CD4-positive, alpha-beta T cell treated with Interleukin-6 at 100 ng/mL for 8 hours (primary cell): ENCODE measurements around the gene PRDM16.

Experiments
- DNase-seq: peaks from one replicate; pipeline ENCODE4 v3.0.0-alpha.2; 2020; ENCODE audit warnings: mixed read lengths, low spot score

Gene PRDM16

DNA sequence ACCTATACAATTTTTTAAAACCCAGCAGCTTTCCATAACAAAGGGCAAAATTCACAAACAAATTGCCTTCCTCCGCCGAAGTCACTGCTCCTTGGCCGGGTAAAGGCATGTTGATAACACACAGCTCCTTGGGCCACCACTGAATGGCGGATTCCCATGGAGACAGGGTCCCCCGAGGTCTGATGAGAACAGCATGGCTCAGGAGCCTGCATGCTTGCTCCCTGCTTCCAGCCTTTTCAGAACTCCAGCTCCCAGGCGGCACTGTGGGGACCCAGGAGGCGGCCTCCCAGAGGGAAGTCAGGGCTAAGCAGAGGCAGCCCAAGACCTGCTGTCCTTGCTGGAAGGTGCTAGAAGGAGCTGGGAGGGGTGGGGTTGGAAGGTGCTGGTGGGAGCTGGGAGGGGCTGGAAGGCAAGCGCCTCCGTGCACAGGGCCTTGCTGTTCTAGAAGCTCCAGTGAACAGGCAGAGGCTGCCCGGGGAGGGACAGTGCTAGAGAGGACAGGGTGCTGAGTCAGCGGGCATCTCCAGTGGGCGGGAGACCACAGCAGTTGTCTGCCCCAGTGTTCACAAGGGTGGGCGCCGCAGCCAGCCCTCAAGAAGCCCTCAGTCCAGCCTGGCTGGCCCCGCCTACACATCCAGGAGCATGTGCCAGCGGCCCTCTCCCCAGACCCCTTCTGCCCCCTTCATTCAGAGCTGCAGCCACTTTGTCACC lies 35.1 kb downstream of the PRDM16 start:
- no peak for DNase-seq

DNA sequence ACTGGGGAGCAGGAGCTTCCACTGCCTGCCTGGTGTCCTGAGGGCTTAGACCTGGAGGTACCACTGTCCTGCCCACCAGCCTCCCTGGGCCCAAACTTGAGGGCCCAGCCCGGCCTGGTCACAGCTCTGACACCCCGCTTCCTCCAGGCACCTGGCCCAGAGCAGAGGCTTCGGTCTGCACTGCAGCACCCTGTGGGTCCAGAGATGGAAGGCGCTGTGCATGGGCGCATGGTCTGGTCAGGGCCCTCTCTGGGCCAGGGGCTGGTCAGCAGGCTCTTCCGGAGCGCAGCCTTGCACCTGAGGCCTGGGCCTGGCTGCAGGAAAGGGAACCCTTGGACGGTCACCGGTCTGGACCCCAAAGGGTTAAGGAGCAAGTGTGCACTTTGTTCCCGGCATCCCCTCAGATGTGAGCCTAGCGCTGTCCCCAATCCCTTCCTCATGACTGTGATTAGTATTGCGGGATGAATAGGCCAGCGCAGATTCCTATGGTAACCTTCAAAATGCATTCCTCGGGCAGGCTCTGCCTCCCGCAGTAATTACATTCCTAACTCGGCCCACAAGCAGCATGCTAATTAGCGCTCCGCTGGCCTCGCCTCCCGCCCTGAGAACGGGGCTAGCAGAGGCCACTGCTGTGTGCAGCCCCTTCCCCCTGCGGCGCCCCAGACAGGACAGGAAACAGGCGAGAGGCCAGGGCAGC lies 36.3 kb downstream of the PRDM16 start:
- DNase-seq = no peak

DNA sequence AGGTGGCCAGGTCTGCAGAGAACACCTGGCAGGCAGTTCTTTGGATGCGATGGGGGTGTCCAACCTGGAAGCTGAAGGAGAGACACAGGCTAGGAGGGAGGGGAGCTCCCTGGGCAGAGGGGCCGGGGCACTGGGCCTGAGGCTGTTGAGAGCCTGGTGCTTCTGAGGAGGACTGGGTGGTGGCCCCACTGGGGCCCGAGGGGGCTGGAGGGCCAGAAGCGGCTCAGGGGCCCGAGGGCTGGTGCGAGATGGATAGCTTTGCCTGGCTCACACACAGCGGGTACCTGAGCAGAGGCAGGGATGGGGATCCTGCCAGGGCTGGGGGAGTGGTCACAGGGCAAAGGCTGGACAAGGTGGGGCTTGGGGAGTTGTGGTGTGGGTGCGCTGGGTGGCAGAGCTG lies 37.2 kb downstream of the PRDM16 start:
- DNase-seq = no peak

DNA sequence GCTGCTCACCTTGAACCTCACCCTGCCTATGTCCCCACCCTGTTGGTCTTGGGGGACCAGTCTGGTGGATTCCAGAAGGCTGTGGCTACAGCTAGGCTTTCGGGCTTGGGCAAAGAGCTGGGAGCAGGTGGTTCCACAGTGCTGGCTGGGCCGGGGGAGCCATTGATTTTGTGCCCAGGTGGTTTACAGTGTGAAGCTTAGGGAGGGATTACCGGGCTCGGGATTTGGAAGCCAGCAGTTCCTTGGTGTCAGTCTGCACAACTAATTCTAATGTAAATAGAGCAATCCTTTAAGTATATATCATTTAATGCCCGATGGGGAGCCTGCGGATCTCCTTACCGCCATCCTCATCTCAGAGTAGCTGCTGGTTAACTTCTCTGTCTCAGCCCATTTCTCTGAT lies 38.2 kb downstream of the PRDM16 start:
- no peak for DNase-seq

DNA sequence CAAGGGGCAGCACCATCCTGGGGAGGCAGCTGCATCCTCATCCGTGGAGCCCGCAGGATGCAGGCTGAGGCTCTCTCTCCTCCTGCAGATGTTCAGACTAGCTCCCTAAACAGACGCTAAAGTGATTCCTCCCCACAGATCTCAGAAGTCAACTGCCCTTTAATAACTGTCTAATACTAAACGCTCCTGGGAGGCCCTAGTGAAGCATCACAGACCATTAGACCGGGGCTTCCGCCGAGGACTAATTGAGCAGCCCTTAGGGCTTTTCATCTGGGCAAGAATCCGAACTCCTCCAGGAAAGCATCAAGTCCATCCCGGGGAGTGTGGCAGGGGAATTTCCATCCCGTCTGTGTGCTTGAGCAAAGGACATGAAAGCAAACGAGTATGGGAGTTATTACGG lies 40.4 kb downstream of the PRDM16 start:
- no peak for DNase-seq

DNA sequence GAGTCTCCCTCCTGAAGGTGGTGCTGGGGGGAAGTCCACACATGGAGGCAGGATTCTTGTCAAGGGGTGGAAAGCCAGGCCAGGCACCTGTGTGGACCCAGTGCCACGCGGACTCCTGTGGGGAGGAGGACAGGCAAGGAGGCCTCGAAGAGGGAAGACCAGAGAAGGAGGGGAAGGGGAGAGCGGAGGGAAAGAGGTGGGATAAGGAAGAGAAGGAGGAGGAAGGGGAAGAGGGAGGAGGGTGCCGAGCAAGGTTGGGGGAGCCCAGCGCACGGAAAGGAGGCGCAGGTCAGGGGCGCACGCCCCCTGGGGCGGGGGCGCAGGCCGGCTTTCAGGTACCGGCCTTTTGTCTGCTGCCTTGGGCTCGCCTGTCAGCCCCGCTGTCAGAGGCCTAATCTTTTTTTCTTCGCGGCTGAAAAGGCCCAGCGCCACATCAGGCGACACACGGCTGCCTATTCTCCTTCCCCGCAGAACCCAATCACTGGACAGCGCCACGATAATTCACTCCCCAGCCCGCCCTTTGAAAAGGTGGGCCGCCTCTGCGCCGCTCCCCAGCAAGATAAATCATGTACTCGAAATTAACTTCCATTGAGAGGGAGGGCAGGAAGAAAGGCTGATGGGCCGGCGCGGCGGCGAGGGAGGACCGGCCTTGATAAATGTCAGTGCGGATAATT lies 42.5 kb downstream of the PRDM16 start:
- DNase-seq = no peak

DNA sequence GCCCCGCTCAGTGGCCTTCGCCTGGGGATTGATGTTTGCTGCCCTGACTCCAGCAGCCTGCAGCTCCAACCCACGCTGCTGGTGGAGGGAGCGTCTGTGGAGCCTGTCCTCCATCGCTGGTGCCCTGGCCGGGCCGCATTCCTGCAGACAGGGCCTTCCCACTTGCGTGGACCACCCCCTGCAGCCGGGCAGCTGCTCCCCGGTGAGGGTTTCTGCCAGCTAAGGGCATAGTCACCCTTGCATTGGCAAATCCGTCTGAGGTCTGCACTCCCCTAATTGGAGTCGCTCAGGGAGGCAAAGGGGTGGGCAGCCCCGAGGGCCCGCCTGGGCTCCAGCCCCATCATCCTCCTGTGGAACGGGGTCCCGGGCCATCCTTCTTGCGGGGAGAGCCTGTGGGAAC lies 43.5 kb downstream of the PRDM16 start:
- no peak for DNase-seq

DNA sequence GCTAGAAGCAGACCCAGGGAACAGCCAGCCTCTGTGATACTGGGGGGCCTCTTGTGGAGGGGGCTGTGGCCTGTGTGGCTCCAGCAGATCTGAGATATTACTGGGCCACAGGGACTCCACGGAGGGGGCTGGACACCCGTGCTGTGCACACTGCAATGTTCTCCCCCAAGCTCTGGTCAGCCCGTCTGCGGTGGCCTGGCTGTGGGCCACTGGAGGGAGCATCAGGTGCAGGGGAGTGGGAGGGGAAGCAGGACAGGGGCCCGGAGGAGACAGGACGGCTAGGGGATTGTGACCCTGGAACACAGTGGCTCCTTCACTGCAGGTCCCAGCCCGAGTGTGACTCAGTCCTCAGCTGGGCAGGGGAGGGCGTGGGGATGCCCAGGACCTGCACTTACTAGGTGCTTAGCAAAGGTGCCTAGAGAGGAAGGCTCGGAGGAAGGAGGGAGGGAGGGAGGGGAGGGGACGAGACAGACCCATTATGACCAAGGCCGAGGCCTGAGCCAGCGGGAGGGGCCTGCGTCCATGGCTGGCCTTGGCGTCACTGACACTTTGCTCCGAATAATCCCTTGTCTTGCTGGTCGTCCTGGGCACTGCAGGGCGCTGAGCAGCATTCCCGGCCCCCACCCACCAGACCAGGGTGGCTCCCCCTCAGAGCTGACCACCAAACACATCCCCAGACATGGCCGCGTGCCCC lies 44.2 kb downstream of the PRDM16 start:
- no peak for DNase-seq

DNA sequence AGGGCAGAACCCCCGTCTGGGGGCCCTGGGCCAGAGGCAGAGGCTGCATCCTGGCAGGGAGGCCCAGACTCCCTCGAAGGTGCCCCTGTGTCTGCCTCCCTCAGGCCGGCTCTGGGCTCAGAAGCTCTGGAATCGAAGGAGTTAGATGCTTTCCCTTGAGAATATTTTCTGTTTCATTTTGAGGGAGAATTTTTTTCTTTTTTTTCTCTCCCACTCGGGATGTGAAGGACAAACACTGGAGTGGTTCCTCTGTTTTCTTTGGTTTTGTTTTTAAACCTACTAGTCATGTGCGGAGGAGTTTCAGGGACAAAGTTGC lies 44.7 kb downstream of the PRDM16 start:
- no peak for DNase-seq

DNA sequence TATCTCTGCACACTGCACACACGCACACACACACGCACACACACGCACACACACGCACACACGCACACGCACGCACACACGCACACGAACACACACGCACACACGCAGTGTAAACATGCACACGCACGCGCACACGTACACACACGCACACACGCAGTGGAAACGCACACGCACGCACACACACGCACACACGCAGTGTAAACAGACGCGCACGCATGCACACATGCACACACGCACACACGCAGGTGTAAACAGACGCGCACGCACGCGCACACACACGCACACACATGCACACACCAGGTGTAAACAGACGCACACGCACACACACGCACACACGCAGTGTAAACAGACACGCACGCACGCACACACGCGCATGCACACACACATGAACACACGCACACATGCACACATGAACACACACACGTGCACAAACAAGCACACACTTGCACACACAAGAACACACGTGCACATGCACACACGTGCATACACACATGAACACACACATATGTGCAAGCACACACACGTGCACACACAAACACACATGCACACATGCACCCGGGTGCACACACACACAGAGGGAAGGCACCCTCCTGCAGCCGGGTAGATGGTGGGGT lies 45.2 kb downstream of the PRDM16 start:
- no peak for DNase-seq

DNA sequence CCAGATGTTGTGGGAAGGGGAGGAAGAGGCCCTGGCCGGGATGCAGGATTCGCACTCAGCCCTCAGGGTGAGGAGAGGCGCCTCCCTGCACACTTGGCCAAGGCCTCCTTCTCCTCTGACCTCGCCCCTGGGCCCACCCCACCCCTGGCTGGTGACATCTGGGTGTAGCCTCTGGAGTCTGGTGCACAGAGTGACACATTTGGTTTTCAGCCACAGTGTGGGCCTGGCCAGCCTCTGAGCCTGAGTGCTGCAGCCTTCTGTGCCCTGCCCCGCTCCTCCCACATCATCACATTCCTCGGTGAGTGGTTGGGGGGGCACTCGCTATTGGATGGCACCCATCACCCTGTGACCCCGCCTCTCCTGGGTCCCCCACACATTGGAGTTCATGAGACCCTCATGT lies 45.8 kb downstream of the PRDM16 start:
- no peak for DNase-seq

DNA sequence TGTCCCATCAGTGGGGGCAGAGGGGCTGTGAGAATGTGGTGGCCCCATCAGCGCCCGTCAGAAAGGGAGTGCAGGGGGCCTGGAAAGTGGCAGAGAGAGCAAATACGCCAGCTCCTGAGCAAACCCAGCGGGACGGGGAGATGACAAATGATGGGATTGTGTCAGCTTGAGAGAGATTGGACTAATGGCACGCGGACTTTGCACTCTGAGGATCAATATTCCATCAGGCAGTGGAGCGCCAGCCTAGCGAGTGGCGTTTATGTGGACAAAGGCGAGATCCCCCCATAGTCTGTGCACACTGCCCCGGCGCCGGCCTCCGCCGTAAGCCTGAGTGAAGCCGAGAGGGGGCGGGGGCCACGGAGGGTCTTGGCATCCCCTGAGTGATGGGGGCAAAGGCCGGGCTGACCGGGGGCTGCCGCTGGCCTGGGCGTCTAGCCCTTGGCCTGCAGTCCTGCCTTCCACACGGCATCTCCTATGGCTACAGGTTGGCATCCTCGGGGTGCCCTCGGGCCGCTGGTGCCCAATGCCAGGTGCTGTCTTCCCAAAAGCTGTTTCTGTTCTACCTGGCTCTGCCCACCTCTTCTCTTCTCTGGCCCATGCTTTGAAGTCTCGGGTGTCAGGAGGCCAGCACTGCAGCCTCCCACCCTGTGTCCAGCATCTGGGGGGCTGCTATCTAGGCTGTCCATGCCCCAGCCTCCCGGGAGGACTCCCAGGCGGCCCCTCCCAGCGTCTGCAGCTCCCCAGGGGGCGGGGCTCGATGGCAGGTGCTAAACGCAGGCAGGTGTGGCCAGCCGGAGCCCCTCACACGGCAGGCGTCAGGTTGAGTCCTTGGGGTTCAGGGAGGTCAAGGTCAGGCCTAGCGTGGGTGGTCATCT lies 46.5 kb downstream of the PRDM16 start:
- no peak for DNase-seq

DNA sequence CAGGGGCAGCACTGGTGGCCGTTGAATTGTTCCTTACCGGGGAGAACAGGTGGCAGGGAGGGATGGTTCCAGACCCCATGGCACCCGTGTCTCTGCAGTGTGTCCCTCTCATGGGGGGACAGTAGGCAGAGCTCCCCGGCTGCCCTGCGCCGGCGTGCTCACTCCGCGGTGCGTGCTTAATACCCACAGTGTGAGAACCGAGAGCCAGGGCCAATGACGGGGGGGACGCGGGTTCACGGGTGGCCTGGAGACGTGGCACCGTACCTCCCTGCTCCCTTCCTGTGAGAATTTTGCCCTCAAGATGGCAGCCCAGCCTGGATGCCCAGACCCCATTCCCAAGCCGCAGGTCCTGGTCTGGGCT lies 47.1 kb downstream of the PRDM16 start:
- DNase-seq = no peak

DNA sequence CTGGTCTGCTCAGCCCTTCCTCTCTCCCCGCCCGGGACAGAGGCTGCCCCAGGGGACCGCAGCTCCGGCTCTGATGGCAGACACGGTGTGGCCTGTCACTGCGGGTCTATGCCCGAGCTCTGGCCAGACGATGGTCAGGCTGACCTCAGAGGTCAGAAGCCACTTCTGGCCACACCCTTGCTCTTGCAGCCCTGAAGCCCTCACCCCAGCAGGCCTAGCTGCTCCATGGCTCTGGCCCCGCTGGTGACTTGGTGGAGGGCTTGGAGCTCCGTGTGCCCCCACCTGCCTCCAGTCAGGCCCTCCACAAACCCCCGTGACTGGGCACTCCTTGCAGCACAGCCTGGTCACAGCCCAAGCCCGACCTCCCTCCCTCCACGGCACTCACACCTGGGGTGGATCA lies 47.6 kb downstream of the PRDM16 start:
- no peak for DNase-seq

DNA sequence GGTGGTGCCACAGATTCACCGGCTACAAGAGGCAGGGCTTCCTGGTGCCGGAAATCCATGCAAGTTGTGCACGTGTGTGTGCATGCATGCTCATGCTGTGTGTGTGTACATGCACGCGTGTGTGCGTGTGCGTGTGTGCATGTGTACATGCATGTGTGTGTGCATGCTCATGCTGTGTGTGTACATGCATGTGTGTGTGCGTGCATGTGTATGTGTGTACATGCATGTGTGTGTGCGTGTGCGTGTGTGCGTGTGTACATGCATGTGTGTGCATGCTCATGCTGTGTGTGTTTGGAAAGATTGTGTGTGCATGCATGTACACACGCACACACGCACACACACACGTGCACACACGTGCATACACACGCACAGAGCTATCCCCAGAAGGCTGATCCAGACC lies 48.9 kb downstream of the PRDM16 start:
- no peak for DNase-seq

DNA sequence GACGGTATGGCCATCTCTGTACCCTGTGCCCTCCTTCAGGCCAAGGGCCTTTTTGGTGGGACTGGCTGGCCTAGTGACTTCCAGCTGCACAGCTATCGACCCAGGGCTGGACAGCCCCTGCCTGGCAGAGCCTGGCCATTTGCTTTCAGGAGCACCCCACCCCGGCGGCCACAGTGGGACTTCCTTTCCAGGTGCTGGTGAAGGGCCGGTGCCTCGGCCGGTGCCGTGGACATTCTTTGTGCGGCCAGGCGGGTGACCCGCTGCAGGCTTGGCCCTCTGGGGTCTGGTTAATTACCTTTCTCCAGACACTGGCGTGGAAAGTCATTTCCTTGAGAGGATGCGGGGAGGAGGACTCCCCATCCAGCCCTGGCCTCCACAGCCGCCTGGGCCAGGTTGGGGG lies 50.1 kb downstream of the PRDM16 start:
- DNase-seq = no peak

DNA sequence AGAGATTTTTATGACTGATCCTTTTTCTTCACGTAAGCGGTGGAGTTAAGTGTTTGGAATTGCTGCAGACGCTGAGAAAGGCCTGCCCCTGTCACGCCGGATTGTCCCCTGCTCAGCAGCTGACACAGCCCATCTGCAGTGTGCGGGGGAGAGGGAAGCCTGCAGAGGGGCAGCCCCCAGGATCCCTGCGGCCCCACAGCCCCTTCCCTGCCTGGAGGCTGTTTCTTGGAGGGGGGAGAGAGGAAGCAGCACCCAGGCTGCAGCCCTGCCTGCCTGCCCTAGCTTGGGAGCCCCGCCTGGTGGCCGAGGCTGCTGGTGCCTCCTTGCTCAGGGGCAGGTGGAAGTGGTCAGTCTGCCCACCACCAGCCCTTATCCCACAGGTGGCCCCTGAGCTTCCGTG lies 50.7 kb downstream of the PRDM16 start:
- DNase-seq = no peak

DNA sequence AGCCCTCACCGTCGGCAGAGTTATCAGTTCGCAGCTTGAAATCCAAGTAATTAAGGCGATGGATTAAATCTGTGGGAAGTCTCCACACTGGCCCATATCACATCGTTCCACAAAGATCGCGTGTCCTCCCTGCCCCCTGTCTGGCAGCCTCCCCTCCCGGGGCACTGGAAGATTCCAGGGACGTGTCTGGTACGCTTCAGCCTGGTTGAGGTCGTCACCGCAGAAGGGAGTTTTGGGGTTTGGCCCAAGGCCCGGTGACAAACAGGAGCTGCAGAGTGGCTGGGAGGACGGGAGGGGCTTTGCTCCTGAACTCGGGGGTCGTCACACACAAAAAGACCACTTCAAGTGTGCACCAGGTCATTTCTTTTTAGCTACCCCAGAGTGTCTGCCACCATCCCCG lies 51.1 kb downstream of the PRDM16 start:
- no peak for DNase-seq

DNA sequence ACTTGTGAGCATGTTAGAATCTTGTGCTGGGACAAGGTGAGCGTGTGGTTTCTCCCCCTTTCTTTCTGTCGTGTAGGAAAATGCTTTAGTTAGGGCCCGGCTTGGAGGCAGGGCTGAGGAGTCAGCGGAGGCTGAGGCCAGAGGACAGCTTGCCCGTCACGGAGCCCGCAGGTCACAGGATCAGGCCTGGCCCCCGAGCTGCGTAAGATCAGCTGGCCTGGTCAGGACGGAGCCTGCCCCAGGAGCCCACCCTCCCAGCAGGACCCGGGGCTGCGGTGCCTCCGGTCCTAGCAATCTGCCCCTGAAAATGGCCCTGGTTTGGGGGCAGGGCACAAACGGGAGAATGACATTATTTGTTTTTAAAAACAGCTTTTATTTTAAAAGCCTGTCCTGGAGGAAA lies 52.0 kb downstream of the PRDM16 start:
- DNase-seq = no peak

DNA sequence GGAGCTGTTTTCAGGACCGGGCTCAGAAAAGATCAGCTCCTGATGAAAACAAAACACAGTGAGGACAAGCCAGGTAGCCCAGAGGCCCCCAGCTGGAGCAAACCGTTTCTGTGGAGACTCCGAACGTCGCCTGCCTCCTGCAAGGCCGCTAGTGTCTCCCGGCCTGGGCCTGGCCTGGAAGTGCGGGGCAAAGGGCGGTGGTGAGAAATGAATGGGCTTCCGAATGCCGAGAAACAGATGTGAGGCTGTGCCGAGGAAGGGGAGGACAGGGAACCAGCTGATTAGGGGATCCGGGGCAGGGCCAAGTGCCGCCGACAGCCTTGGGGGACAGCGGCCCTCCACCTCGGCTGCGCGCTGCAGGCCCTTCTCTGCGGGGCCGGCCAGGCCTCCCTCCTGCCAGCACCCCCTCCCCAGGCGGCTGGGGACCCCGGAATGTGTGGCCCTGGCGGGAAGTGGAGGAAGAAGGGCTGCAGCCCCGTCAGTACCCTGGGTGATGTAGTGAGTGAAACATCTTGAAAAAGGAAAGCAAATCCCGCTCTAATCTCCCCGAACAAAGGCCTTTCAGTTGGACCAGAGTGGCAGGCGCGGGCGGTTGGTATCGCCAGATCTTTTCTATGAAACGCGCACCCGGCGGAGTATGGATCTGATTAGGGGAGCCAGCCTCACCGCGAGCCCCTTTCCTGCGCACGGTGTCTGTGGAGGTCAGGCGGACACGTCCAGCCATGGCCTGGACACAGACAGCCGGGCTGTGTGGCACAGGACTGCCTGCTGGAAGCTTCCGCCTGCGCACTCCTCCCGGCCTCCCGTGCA lies 52.6 kb downstream of the PRDM16 start:
- no peak for DNase-seq

DNA sequence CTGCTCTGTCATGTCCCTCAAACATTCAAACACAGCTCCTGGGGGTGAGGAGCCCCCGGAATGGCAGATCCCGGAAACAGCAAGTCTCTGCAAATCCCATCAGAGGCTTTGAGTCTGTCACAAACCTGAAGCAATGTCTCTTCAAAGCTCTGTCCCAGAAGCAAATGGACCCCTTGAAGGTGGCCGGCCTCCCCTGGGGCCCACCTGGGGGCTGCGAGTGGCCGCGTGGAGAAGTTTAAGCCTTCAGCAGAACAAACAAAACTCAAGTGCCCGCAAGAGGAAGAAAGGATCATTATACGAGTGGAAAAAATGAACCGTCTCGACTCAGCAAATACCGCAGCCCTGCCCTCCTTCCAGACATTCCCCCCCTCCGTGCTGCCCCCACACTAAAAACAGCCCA lies 53.3 kb downstream of the PRDM16 start:
- DNase-seq = no peak
